ENCODE measurements around the gene ASCL4. TPM values are rescaled to one million over a fixed set of nuclear protein-coding genes. Genes with fewer than 3 reads are reported as not detected.
"Not testable (repeated sequence)": the region's sequence is repeated elsewhere in the genome, so short reads cannot be mapped to it uniquely, and the experiment has no call there.

Gene ASCL4
- total RNA-seq: under 1 TPM in 1 of 4 donors, not detected in 3; 0.13 TPM

- no peak for TF ChIP-seq CTCF (IDR thresholded peaks at IDR 0.05)
- DNase-seq (ENCODE audit: low spot score in 2 of 2): no peak
- intact Hi-C loops (cut with DNase I; ENCODE audit: low total_unique reads): no loop called here
- 24 to 36% methylated on average over 13 of the region's 13 CpGs for WGBS, 2 donors
- H3K4me3 ChIP-seq (ENCODE audit: low read depth, poor library complexity, severe bottlenecking): no peak within 1 kb of the TSS
Observed at GRCh38 chr12:107774349-107775029, at the start of gene ASCL4. TSS of gene ASCL4 (plus strand) at chr12:107774704. CDS start at chr12:107775219, 515 bp downstream.

GRCh38 chr12:107727327-107727726 is 47.2 kb upstream of the ASCL4 start:
- 50 to 74% methylated on average over 1 of the region's 1 CpG for WGBS, 2 donors
- intact Hi-C loops (cut with DNase I; ENCODE audit: low total_unique reads); DNase-seq (ENCODE audit: low spot score in 2 of 2); H3K4me3 ChIP-seq (ENCODE audit: low read depth, poor library complexity, severe bottlenecking): not testable (repeated sequence)

DNA sequence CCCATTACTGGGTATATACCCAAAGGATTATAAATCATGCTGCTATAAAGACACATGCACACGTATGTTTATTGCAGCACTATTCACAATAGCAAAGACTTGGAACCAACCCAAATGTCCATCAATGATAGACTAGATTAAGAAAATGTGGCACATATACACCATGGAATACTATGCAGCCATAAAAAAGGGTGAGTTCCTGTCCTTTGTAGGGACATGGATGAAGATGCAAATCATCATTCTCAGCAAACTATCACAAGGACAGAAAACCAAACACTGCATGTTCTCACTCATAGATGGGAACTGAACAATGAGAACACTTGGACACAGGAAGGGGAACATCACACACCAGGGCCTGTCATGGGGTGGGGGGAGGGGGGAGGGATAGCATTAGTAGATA is 46.8 kb upstream of the ASCL4 start:
- H3K4me3 ChIP-seq (ENCODE audit: low read depth, poor library complexity, severe bottlenecking); intact Hi-C loops (cut with DNase I; ENCODE audit: low total_unique reads); DNase-seq (ENCODE audit: low spot score in 2 of 2): not testable (repeated sequence)
- no CpG with 5 or more reads among the region's 1 CpG for WGBS, 2 donors

DNA sequence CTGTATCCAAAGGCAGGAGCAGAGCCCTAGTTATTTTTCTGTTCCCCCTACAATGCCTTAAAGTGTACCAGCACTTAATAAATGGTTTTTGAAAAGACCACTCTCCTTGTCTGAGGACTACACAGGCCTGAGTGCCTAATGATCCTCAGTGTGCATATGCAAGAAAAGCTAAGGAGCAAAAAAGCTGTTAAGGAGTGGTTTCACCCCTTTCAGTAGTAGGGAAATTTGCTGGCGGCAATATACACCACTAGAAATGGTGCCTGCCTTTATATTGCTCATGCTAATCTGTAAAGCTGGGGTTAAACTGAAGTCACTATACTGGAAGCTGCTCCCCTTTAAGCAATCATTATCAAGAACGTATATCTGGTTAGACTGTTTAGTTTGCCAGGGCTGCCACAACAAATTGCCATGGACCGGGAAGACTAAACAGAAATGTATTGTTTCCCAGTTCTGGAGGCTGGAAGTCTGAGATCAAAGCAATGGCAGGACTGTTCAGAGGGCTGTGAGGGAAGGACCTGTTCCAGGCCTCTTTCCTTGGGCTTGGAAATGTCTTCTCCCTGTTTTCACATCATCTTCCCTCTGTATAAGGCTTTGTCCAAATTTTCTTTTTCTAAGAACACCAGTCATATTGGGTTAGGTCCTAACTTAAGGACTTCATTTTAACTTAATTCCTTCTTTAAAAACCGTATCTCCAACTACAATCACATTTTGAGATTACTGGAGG is 43.7 kb upstream of the ASCL4 start:
- TF ChIP-seq CTCF (IDR thresholded peaks at IDR 0.05) (no peak), POLR2A (IDR thresholded peaks at IDR 0.05) (no peak)
- intact Hi-C loops (cut with DNase I; ENCODE audit: low total_unique reads): no loop called here
- no peak for DNase-seq (ENCODE audit: low spot score in 2 of 2)
- WGBS, 2 donors: 51 to 57% methylated on average over 4 of the region's 4 CpGs
- H3K4me3 ChIP-seq (ENCODE audit: low read depth, poor library complexity, severe bottlenecking): no peak overlapping the region

DNA sequence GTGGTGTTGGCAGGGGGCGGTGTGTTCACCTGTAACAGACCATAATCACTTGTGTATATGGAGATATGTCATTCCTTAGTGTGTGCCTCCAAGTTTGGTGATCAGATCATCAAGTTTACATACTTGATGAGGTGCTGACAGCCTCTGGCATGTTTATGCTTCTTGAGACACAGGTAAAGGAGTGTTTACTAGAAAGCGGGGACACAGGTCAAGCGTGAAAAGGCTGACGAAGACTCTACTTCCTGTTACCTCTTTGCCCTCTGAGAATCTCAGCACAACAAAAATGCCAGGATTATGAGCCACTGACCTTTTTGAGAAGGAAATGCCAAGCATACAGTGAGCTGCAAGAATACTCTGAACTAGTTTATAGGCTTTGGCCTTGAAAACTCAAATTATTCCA is 43.1 kb upstream of the ASCL4 start:
- 85 to 87% methylated on average over 4 of the region's 4 CpGs for WGBS, 2 donors
- no peak overlapping the region for H3K4me3 ChIP-seq (ENCODE audit: low read depth, poor library complexity, severe bottlenecking)
- intact Hi-C loops (cut with DNase I; ENCODE audit: low total_unique reads): no loop called here
- DNase-seq (ENCODE audit: low spot score in 2 of 2): no peak
- no peak for TF ChIP-seq POLR2A (IDR thresholded peaks at IDR 0.05)
- TF ChIP-seq CTCF (IDR thresholded peaks at IDR 0.05): no peak

- no peak for DNase-seq (ENCODE audit: low spot score in 2 of 2)
- intact Hi-C loops (cut with DNase I; ENCODE audit: low total_unique reads): no loop called here
- WGBS, 2 donors: 86 to 95% methylated on average over 3 of the region's 3 CpGs
- H3K4me3 ChIP-seq (ENCODE audit: low read depth, poor library complexity, severe bottlenecking): no peak overlapping the region
- TF ChIP-seq POLR2A (IDR thresholded peaks at IDR 0.05): no peak
- no peak for TF ChIP-seq CTCF (IDR thresholded peaks at IDR 0.05)
Observed at GRCh38 chr12:107732365-107732764, 42.1 kb upstream of the ASCL4 start.

Data from lower leg skin (tissue), 4 donors.